IPS DF 6.9 (cell line): ENCODE measurements around the gene FUZ.
A peak's percentile ranks its signal among the peaks of the same experiment; 100 is the strongest.
"Not testable (repeated sequence)": the region's sequence is repeated elsewhere in the genome, so short reads cannot be mapped to it uniquely, and the experiment has no call there.

ENCODE experiments used
- DNase-seq: peaks from one replicate; pipeline ENCODE4 v3.0.0-alpha.2; 2013; ENCODE audit warnings: low read depth, low spot score
- H3K27ac ChIP-seq: one replicate; pipeline ENCODE4 v1.5.1; 2013; ENCODE audit warnings: low read length, control low read depth
- H3K27me3 ChIP-seq: 2 replicates; pipeline ENCODE4 v1.6.1; 2013; ENCODE audit warnings: mild to moderate bottlenecking, low read length; ENCODE audit not compliant: control insufficient read depth, insufficient read depth
- H3K36me3 ChIP-seq: 2 replicates; pipeline ENCODE4 v1.6.1; 2013; ENCODE audit warnings: low read length; ENCODE audit not compliant: control insufficient read depth, insufficient read depth
- H3K4me1 ChIP-seq: 2 replicates; pipeline ENCODE4 v1.6.1; 2013; ENCODE audit warnings: low read length; ENCODE audit not compliant: control insufficient read depth, insufficient read depth
- H3K4me3 ChIP-seq: 2 replicates; pipeline ENCODE4 v1.5.1; 2013; ENCODE audit warnings: mild to moderate bottlenecking, low read length
- H3K9me3 ChIP-seq: 2 replicates; pipeline ENCODE4 v1.6.1; 2013; ENCODE audit warnings: low read length, inconsistent platforms; ENCODE audit not compliant: control insufficient read depth, insufficient read depth
- WGBS: extraction: QIAGEN DNeasy Blood & Tissue Kit; methylation state at CpG from one replicate; pipeline ENCODE4 v1.1.7; 2013; ENCODE audit warnings: mixed read lengths, missing lambda C conversion rate; ENCODE audit not compliant: insufficient read length, insufficient coverage; 5-methylcytosine and 5-hydroxymethylcytosine counted together

FUZ gene

DNA sequence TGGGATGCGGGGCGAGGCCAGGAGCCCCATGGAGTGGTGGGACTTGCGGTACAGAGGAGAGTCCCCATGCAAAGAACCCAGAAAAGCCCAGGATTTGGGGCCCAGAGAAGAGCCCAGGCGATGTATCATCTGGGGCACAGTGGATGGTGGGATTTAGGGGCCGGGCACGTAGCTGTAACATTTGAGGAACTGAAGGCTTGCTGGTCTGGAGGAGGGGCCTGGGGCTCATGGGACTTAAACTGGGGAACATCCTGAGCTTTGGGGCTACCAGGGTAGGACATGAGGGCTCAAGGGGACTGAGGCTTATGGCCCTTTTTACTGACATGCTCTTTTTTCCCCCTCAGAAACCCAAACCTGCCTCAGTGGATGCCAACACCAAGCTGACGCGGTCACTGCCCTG is 18.5 kb upstream of the FUZ start:
- H3K9me3 ChIP-seq: no peaks in the 10 kb centered on the region
- H3K4me3 ChIP-seq: no peak overlapping the region
- H3K4me1 ChIP-seq: no peaks in the 10 kb centered on the region
- no peak for DNase-seq
- H3K27me3 ChIP-seq: no peaks in the 10 kb centered on the region
- no peak overlapping the region for H3K27ac ChIP-seq
- H3K36me3 ChIP-seq: peaks cover 11% of the 10 kb centered on the region
- no CpG with 5 or more reads among the region's 8 CpGs for WGBS

DNA sequence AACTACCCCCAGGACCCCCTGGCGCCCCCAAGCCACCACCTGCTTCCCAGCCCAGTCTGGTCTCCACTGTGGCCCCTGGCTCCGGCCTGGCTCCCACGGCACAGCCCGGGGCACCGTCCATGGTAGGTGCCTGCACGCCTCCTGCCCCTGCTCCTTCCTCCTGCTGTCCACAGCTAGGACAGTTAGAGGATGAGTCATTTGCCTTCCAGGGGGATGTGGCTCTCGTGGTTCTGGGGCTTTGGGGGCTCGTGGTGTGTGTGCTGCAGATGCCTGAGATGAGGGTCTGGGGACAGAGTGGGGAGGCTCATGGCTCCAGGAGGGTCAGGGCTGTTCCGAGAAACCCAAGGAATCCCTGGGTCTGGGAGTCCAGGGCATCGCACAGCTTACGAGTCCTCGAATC is 17.7 kb upstream of the FUZ start:
- no peaks in the 10 kb centered on the region for H3K9me3 ChIP-seq
- DNase-seq: no peak
- H3K4me1 ChIP-seq: no peaks in the 10 kb centered on the region
- no peak overlapping the region for H3K4me3 ChIP-seq
- H3K27me3 ChIP-seq: no peaks in the 10 kb centered on the region
- no peak overlapping the region for H3K27ac ChIP-seq
- peaks cover 11% of the 10 kb centered on the region for H3K36me3 ChIP-seq
- no CpG with 5 or more reads among the region's 12 CpGs for WGBS

DNA sequence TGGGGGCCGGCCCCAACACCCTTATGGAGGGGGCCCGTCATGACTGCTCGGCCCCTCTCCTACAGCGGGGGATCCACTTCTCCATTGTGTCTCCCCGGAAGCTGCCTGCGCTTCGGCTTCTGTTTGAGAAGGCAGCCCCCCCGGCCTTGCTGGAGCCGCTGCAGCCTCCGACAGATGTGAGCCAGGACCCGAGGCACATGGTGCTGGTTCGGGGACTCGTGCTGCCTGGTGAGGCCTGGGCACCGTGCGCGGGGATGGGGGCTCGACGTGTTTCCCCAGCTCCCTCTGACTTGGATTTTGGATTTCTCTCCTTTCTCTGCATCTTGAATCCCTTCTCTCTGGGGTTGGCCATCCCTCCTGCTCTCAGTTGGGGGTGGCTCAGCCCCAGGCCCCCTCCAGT is 16.6 kb upstream of the FUZ start:
- H3K4me3 ChIP-seq: no peak overlapping the region
- peaks cover 9% of the 10 kb centered on the region for H3K36me3 ChIP-seq
- no CpG with 5 or more reads among the region's 18 CpGs for WGBS

GRCh38 chr19:49829200-49829599 is 16.1 kb upstream of the FUZ start:
- Histone ChIP-seq H3K36me3 (peaks cover 9% of the 10 kb centered on the region), H3K4me1 (no peaks in the 10 kb centered on the region), H3K9me3 (no peaks in the 10 kb centered on the region), H3K27me3 (no peaks in the 10 kb centered on the region), H3K4me3 (no peak overlapping the region), H3K27ac (no peak overlapping the region)
- no CpG with 5 or more reads among the region's 8 CpGs for WGBS
- DNase-seq: no peak

More for the DNA sequence above, 16.6 kb upstream of the FUZ start:
- H3K9me3 ChIP-seq: no peaks in the 10 kb centered on the region
- H3K4me1 ChIP-seq: no peaks in the 10 kb centered on the region
- no peaks in the 10 kb centered on the region for H3K27me3 ChIP-seq
- H3K27ac ChIP-seq: no peak overlapping the region
- no peak for DNase-seq

- peaks cover 4% of the 10 kb centered on the region for H3K36me3 ChIP-seq
- no peaks in the 10 kb centered on the region for H3K27me3 ChIP-seq
- no peaks in the 10 kb centered on the region for H3K4me1 ChIP-seq
- no peaks in the 10 kb centered on the region for H3K9me3 ChIP-seq
- no CpG with 5 or more reads among the region's 14 CpGs for WGBS
- no peak for DNase-seq
- H3K4me3 ChIP-seq: no peak overlapping the region
- H3K27ac ChIP-seq: no peak overlapping the region
These were observed 13.9 kb upstream of the FUZ start for GRCh38 chr19:49827034-49827433.

DNA sequence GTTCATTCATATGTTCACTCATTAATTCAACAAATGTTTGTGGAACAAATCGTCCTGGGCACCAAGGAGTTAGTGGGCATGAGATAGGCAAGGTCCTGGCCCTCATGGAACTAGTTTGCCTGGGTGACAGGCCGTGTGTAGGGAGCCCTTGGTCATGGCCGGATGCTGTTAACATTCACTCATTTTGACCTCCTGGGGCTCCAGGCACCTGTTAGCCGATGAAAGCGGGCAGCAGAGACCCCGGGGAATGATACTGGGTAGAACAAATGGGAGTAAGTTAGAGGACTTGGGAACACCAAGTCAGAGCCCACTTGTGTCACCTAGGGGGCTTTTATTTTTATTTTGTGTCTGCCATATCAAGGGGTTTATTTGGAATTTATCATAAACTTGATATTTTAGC is 11.6 kb upstream of the FUZ start:
- WGBS: no CpG with 5 or more reads among the region's 6 CpGs
- Histone ChIP-seq H3K4me1 (no peaks in the 10 kb centered on the region), H3K36me3 (no peaks in the 10 kb centered on the region; the same call in 1 of the 2 replicates), H3K27ac (no peak overlapping the region), H3K9me3 (no peaks in the 10 kb centered on the region), H3K27me3 (no peaks in the 10 kb centered on the region), H3K4me3 (no peak overlapping the region)
- DNase-seq: no peak

DNA sequence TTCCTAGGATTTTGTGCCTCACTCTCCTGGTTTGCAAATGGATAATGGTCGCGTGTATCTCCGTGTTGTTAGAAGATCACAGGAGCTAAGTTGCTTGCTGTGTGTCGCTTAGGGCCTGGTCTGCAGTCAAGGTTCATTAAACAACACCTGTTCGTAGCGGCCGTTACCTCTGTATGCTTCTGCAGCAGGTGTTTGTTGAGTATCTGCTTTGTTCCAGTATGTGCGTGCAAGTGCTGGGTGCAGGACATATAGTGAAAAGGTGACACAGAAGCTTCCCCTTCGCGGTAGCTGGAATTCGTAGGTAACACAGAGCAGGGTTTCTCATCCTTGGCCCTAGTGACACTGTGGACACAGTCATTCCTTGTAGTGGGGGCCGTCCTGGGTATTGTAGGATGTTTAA is 10.4 kb upstream of the FUZ start:
- H3K9me3 ChIP-seq: no peaks in the 10 kb centered on the region
- WGBS: no CpG with 5 or more reads among the region's 12 CpGs
- H3K4me3 ChIP-seq: no peak overlapping the region
- no peaks in the 10 kb centered on the region for H3K27me3 ChIP-seq
- no peak overlapping the region for H3K27ac ChIP-seq
- no peak for DNase-seq
- H3K36me3 ChIP-seq: no peaks in the 10 kb centered on the region; the same call in 1 of the 2 replicates
- 0 out of 2 replicates have a peak, but pooled peaks cover 1% of the 10 kb centered on the region for H3K4me1 ChIP-seq

DNA sequence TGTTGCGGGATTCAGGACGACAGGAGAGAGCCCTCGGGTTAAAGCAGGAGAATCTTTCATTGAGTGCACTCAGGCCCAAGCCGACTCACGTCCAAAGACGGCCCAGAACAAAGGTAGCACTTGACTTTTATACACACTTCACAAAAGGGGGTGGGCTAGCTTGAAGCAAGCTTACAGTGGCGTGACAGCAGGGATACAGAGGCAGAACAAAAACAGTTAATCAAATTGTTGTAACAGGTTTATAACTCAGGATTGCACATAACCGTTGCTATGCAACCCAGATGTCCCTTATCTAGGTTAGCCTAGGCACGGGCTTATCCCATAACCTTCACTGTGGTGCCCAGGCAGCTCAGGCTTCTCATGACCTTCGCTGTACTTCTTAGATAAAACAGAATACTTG is 7.0 kb upstream of the FUZ start:
- Histone ChIP-seq H3K27ac (no peak overlapping the region), H3K36me3 (no peaks in the 10 kb centered on the region; the same call in 1 of the 2 replicates), H3K27me3 (no peaks in the 10 kb centered on the region), H3K4me3 (no peak overlapping the region), H3K9me3 (no peaks in the 10 kb centered on the region), H3K4me1 (0 out of 2 replicates have a peak, but pooled peaks cover 1% of the 10 kb centered on the region)
- DNase-seq: no peak
- WGBS: no CpG with 5 or more reads among the region's 10 CpGs

DNA sequence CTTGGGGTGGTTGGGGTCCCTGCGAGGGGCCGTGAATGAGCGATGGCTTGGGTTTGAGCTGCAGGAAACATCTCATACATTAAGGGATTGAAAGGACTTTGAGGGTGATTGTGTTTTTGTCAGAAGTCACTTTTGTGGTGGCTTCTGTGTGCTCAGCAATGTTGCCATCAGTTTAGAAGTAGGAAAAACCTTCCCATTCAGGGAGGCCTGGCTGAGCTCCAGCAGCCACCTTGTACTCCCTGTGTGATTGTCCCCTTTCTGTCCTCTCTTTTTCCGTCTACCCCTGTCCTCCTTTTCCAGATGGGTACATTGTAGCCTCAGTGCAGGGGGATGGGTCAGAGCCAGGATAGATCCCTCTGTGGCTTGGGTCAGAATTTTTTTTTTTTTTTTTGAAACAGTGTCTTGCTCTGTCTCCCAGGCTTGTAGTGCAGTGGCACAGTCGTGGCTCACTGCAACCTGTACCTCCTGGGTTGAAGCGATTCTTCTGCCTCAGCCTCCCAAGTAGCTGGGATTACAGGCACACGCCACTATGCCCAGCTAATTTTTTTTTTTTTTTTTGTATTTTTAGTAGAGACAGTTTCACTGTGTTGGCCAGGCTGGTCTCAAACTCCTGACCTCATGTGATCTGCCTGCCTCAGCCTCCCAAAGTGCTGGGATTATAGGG is 6.5 kb upstream of the FUZ start:
- DNase-seq, H3K27ac ChIP-seq, H3K4me3 ChIP-seq, H3K9me3 ChIP-seq, H3K4me1 ChIP-seq, H3K27me3 ChIP-seq, H3K36me3 ChIP-seq: not testable (repeated sequence)
- WGBS: no CpG with 5 or more reads among the region's 7 CpGs

GRCh38 chr19:49818649-49819370 is 5.7 kb upstream of the FUZ start:
- H3K27me3 ChIP-seq: no peaks in the 10 kb centered on the region
- H3K4me3 ChIP-seq: peak overlapping the region; percentile 71; the same call in 1 of the 2 replicates
- no peak for DNase-seq
- WGBS: no CpG with 5 or more reads among the region's 16 CpGs
- no peaks in the 10 kb centered on the region for H3K9me3 ChIP-seq
- no peak overlapping the region for H3K27ac ChIP-seq
- H3K4me1 ChIP-seq: 0 out of 2 replicates have a peak, but pooled peaks cover 1% of the 10 kb centered on the region
- H3K36me3 ChIP-seq: no peaks in the 10 kb centered on the region; the same call in 1 of the 2 replicates
